ENCODE measurements around the gene SBF1.

DNA sequence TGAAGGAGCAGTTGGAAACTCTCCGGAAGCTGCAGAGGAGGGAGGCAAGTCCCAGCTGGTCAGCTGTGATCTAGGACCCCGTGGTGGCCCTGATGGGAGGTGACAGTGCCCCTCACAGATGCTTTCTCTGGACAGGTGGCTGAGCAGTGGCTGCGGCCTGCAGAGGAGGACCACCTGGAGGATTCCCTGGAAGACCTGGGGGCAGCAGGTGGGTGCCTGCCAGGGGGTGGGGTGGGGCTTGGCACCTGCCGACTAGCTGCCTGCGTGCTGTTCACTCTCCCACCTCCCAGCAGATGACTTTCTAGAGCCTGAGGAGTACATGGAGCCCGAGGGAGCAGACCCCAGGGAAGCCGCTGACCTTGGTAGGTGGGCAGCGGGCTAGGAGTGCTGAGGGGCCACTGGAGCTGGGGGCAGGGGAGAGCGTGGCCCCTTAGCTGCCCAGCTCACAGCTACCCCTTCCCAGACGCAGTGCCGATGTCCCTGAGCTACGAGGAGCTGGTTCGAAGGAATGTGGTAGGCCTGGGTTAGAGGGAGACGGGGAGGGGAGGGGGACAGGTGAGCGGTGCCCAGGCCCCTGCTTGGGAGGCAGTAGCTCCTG is 47.5 kb upstream of the SBF1 start:
- TF ChIP-seq, protein P1, sequence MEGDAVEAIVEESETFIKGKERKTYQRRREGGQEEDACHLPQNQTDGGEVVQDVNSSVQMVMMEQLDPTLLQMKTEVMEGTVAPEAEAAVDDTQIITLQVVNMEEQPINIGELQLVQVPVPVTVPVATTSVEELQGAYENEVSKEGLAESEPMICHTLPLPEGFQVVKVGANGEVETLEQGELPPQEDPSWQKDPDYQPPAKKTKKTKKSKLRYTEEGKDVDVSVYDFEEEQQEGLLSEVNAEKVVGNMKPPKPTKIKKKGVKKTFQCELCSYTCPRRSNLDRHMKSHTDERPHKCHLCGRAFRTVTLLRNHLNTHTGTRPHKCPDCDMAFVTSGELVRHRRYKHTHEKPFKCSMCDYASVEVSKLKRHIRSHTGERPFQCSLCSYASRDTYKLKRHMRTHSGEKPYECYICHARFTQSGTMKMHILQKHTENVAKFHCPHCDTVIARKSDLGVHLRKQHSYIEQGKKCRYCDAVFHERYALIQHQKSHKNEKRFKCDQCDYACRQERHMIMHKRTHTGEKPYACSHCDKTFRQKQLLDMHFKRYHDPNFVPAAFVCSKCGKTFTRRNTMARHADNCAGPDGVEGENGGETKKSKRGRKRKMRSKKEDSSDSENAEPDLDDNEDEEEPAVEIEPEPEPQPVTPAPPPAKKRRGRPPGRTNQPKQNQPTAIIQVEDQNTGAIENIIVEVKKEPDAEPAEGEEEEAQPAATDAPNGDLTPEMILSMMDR (IDR thresholded peaks at IDR 0.05), result no peak
- TF ChIP-seq POLR2A (IDR thresholded peaks at IDR 0.05), result no peak
